Hepatic stellate cell (primary cell): ENCODE measurements around the gene RBFA.

Source experiments
- DNase-seq: peaks from one replicate; pipeline ENCODE4 v3.0.0; 2011; ENCODE audit warnings: low spot score

Gene RBFA

DNA sequence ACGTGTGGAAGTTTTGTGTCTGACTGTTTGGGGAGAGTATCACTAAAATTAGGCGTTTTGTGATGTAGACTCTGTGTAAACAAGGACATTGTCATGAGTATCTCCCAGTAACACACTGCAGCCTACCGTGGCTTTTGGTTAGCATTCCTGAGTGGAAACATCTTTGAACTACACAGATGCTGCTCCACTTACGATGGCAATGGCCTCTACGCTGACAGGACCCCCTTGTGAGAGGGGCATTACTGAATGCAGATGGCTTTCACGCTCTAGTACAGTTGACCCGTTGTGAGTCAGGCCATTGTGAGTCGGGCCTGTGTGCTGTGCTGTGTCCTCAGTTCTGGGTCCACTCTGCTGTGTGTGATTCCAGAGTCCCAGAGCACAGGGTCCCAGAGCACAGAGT is 40.5 kb downstream of the RBFA start:
- DNase-seq: no peak

DNA sequence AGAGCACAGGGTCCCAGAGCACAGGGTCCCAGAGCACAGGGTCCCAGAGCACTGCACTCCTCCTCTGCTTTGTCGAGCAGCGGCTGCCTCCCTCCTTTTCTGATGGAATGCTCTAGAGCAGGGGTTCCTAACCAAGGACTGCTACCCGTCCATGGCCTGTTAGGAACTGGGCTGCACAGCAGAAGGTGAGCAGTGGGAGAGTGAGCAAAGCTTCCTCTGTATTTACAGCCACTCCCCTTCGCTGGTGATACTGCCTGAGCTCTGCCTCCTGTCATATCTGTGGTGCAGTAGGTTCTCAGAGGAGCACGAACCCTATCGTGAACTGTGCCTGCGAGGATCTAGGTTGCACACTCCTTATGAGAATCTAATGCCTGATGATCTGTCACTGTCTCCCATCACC is 41.7 kb downstream of the RBFA start:
- no peak for DNase-seq

GRCh38 chr18:80076379-80076778 is 42.1 kb downstream of the RBFA start:
- DNase-seq: no peak

DNA sequence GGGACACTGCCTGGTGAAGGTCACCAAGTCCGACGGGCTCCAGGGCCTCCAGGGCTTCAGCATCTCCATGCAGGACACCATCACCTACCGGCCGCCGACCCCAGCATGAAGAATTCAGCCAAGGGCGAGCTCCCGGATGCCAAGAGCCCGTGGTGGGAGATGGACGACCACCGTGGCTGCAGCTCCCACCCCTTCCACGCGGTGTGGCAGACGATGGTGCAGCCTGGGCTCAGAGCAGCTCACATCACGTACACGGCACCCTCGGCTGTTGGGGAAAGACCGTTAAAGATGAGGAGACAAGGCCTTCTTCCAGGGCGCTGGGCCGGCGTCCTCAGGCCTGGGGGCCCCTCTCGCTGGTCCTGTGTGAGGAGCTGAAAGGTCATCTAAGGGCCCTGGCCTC is 43.6 kb downstream of the RBFA start:
- DNase-seq: no peak
